Activated T-cell treated with anti-CD3 and anti-CD28 coated beads for 24 hours (primary cell): ENCODE measurements around the gene INPP5K.
"Not testable (repeated sequence)": the region's sequence is repeated elsewhere in the genome, so short reads cannot be mapped to it uniquely, and the experiment has no call there.

ENCODE experiments used
- DNase-seq: peaks from one replicate; pipeline ENCODE4 v3.0.0-alpha.2; 2020; ENCODE audit warnings: low read depth

The INPP5K gene

DNA sequence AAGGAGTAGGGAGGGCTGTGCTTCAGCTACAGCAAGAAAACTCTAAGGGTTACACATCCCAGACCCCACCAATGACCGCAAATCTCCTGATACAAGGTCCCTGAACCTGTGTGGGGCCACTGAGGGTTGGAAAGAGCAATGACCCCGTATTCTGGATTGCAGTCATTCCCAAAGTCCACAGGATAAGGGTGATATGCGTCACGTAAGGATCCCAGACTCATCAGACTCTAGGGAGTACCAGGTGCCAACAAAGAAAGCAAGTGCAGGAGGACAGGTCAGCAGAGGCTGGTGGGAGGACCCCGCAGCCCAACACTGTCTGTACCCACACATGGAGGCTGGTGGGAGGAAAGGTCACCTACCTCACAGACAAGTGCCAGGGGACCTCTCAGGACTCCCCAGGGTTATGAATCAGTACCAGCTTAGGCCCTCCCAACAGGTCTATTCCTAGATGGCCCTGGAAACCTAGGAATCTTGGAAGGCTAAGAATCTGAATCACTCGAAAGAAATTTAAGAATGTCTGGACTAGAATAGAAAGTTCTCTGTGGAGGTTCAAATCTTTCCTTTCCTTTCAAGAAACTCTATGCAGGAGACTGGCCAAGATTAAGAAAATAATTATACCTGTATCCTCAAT, 30.0 kb upstream of the INPP5K start:
- DNase-seq, result no peak

GRCh38 chr17:1545618-1546017, 29.2 kb upstream of the INPP5K start:
- no peak for DNase-seq

DNA sequence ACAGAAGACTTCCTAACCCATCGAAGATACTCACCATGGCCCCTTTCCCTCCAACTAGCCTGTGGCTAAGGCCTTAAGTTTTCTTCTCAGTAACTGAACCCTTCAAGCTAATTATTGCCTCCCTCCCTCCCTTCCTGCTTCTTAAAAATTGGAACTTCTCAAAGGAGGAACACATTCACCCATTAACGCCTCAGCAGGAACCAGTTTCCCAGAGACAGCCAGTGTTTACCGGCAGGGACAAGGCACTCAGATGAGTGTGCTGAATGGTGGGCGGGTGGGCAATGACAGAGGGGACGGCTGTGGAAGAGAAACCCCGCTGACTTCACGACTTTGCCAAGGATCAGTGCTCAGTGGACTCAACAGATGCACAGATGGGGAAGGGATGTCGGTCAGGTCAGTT, 25.9 kb upstream of the INPP5K start:
- DNase-seq, result no peak

- DNase-seq, result no peak
Observed at GRCh38 chr17:1541367-1541904, 25.0 kb upstream of the INPP5K start.

GRCh38 chr17:1539811-1540210, 23.4 kb upstream of the INPP5K start:
- DNase-seq, result no peak

DNA sequence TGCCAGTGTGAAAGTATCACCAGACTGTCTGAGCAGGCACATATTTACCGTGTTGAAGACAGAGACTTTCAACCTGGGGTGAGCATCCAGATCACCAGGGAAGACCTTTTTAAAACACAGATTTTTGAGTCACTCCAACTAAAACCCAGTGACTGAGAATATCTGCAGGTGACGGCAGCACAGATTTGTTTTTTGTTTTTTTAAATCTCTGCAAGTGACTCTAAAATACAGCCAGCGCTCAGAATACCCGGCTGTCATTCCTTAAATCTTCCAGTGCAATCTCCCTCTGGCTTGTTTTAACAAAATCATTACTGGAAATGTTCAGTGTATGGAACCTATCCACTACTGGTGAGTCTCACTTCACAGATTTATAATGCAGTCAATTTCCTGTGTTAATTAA, 19.3 kb upstream of the INPP5K start:
- no peak for DNase-seq

DNA sequence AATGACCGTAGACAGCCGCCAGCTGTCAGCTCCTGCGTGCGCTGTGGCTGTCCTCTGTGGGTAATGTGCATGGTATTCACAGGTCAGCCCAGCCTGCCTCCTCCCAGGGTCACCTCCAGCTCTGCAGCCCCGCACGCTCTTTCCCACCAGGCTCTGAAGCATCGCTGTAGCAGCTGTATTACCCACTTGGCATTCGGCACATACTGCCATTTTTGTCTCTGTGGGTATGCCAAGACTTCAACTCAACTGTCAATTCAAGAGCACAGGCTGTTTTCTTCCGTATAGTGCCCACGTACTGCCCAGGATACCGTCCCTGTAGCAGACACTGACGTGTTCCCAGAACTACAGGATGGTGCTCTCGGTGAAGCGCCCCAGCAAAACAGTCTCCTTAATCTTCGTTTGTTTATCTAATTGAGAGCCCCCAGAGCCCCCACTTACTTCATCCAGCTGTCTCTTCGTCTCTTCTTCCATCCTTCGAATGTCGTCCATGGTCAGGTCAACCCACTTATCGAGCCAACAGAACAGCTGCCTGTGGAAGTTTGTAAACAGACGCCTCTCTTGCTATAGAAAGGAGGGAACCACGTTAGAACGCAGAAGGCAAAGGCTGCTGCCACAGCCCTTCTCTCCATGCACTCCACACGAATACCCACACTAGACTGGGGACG, 17.4 kb upstream of the INPP5K start:
- DNase-seq, result no peak

DNA sequence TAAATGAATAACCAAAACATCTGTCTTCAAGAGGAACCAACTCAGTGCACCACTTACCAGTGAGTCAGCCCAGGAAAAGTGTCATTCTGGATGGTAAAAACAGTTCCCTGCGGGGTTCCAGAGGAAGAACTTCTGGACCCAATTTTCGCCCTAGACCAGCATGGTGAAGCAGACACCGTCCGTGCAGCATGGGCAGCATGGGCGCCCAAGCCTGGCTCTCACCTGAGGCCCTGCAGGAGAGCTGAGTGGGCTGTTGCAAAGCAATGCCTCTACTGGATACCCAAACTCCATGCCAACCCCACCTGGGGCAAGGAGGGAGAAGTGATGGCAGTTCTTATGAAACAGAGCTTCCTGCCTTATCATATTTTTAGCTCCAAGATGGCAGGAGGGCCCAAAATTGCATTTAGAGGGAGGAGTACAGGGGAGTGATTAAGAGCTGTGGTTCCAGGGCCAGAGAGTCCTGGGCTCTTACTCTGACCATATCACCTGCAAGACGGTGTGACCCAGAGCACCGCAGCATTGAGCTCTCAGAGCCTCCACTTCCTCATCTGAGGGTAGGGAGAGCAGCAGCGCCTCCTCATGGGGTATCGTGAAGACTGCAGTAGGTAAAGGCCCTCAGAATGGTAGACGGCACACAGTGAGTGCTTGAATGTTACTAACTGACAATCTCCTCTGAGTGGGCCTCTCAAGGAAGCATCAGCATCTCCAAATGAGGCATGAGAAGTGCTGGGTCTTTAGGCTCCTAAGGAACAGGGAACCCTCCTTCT, 16.6 kb upstream of the INPP5K start:
- DNase-seq, result peak; percentile 23

DNA sequence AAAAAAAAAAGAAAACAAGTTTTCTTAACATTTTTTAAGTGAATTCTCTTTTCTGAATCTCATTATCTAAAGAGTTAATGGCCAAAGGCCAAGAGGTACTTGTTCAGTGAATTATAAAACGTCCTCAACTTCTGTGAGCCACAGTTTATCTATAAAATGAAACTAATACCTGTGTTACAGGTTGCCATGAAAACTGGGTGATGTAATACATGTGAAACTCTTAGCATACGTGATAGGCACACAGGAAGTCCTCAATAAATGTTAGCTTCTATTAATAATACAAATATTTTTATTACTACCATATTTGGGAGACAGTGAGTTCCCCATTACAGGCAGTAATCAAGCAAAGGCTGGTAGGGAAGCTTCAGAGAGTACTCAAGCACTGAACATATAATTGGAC, 13.5 kb upstream of the INPP5K start:
- no peak for DNase-seq

GRCh38 chr17:1526876-1527275, 10.5 kb upstream of the INPP5K start:
- not testable (repeated sequence) for DNase-seq

- DNase-seq, result no peak
Observed at GRCh38 chr17:1522626-1523025, 6.2 kb upstream of the INPP5K start.

DNA sequence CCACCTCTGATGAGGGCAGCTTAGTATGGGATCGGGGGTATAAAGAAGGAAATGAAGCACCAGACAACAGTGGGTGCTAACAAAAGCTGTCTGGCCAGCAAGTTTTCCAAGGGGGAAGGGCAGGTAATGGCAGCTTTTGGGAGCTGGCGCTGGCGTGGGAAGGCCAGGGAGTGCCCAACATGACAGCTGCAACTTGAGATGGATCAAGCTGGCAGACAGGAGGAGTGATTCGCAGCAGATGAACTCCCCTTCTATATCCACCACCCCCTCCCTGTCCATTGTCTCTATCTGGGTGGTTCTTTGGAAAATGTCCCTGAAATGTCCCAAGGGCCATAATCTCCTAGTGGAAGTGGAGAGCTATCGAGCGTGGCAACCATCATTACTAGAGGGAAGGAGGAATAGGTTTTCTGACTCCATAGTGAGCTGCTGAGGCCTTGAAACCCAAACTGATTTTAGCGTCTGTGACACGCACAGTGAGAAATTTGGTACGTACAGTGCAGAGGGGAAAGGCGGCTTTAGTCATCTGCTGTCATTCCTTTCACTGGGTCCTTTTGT, 4.8 kb upstream of the INPP5K start:
- DNase-seq, result no peak

GRCh38 chr17:1519678-1520077, 3.3 kb upstream of the INPP5K start:
- no peak for DNase-seq

GRCh38 chr17:1518410-1518809, 2.0 kb upstream of the INPP5K start:
- no peak for DNase-seq

DNA sequence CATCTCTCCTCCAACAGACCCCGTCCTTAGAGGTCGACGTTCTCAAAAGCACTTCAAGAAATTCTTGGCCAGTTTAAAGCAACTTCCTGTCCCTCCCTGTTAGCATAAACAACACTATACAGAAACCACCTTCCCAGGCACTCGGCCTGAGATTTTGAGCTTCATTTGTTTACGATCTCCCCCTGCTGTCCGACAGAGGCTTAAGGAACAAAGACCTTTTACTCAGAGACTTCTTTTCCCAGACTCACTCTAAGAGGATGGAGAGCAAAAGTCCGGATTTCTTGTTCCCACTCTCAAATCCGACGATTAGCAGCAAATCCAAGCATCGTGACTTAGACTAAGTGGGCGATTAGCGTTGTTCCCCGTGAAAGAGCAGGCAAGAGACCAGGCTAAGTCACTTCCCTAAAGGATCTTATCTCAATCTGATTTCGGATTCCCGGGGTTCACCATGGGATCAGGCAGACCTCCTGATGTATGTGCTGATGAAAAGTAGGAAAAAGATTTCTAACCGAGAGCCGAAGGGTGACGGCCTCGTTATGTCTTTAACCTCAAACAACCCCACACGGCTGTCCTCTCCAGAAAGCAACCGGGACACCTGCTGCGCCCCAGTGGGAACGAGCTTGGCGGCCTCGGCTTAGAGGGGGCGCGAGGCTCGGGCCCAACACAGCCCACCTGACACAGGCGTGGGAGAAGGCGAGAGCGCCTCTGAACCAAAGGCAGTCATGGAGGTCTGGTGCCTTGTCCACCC, 598 bp downstream of the INPP5K start:
- peak; percentile 36 for DNase-seq

DNA sequence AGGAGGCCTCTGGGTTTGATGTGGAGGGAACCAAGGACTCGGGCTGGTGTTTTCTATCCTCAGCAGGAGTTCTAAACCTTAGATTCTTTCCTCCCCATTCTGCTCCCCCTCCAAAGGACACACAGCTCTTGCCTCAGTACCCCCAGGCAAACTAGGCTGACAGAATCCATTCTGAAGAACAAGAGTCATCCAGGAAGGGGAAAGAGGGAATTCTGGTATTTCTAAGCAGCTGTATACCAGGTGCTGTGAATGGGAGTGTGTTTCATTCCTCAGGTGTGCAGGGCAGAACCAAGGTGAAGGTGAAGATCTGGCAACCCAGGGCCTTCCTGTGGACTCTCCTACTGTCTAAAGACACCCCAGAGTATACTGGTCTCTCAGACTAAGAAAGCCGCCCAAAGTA, 4.1 kb downstream of the INPP5K start:
- DNase-seq, result no peak

DNA sequence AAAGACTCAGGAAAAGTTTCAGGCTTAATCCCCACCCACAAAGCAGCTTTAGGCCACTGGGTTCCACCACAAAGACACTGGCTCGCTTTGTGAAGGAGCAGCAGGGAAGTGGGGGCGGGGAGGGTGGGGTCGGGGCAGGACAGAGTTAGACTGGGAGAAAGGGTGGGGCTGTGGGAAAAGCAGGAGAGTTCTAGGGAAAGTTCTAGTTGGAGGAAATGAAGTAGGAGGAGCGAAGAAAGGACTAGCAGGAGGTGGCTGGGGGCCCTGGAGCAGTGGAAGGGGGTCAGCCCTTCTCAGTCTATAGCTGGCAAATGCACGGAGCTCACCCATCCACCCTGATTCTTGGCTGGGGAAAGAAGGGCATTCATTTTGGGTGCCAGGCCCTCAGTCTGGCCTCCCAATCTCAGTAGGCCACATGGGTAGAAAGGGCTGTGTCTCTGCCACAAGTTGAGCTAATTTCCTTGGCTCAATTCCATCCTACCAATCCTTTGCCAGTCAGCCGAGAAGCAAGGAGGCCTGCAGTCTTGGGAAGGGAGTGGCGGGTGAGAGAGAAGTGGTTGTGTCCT, 4.6 kb downstream of the INPP5K start:
- no peak for DNase-seq

DNA sequence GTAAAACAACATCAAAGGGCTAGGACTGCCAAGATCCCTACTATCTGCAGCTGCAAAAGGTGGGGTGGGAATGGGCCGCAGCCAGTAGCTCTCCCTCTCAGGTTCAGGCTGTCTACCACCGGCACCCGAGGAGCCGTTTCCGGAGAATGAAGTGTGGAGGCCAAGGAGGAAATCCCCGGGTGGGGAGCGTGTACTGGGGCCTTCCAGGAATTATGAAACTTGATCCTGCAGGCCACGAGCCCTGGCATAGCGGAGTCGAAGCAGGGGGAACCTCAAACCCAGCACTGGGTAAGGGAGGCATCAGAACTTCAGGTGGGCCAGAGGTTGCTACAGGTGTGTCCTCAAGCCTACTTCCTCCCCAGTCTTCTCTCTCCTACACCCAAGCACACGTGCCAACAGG, 5.1 kb downstream of the INPP5K start:
- no peak for DNase-seq

- DNase-seq, result no peak
Observed at GRCh38 chr17:1509290-1509881, 7.0 kb downstream of the INPP5K start.

DNA sequence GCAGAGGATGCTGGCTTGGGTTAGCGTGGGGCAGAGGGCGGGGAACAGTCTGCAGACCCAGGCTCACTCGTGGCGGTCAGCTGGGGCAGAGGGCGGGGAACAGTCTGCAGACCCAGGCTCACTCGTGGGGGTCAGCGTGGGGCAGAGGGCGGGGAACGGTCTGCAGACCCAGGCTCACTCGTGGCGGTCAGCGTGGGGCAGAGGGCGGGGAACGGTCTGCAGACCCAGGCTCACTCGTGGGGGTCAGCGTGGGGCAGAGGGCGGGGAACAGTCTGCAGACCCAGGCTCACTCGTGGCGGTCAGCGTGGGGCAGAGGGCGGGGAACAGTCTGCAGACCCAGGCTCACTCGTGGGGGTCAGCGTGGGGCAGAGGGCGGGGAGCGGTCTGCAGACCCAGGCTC, 7.7 kb downstream of the INPP5K start:
- not testable (repeated sequence) for DNase-seq

- DNase-seq, result no peak
Observed at GRCh38 chr17:1506649-1507267, 9.7 kb downstream of the INPP5K start.
